Left renal pelvis (tissue), 4 donors: ENCODE data around the gene BRCA2. TPM values are rescaled to one million over a fixed set of nuclear protein-coding genes. Genes with fewer than 3 reads are reported as not detected.

Experiments
- polyA plus RNA-seq, 4 donors: library from polyadenylated mRNA; unstranded; fragments of 120-200 nt; gene quantifications; one replicate each; pipeline ENCODE4 v1.2.1, GENCODE V29; 2013; ENCODE audit not compliant: insufficient read length in 4 of 4

Gene BRCA2
- polyA plus RNA-seq, 4 donors: 6.0 to 9.0 (median 7.6) TPM

Other genes starting within 250 kb of the BRCA2 start
- gene ZAR1L, start 145 bp upstream of the BRCA2 start, polyA plus RNA-seq: not detected
- gene N4BP2L1, start 112.6 kb downstream of the BRCA2 start, polyA plus RNA-seq: 10 to 100 TPM; 17.3 to 25.6 (median 20.9) TPM
- 100 to 1,000 TPM; 167 to 223 (median 174) TPM for gene N4BP2L2, start 223.3 kb downstream of the BRCA2 start, polyA plus RNA-seq